Keratinocyte (primary cell): ENCODE measurements around the gene CCDC85C. TPM values are rescaled to one million over a fixed set of nuclear protein-coding genes. Genes with fewer than 3 reads are reported as not detected.

Experiments used
- DNase-seq: peaks from one replicate; pipeline ENCODE4 v3.0.0-alpha.2; 2011; ENCODE audit warnings: low read depth, missing footprints, low spot score
- FAIRE-seq: peaks from 2 replicates; lab custom pipeline; 2011; peaks lifted over from hg19 to GRCh38; lab: Jason Lieb, UNC
- H2AFZ ChIP-seq: 2 replicates; pipeline ENCODE4 v1.6.0; 2012; ENCODE audit warnings: low read length, control low read depth, inconsistent platforms; ENCODE audit not compliant: control insufficient read depth
- H3K27ac ChIP-seq: 2 replicates; pipeline ENCODE4 v1.5.1; 2011; ENCODE audit warnings: low read length; ENCODE audit not compliant: control insufficient read depth, insufficient read depth
- H3K27me3 ChIP-seq: 3 replicates; pipeline ENCODE4 v1.6.0; 2011; ENCODE audit warnings: low read length; ENCODE audit not compliant: control insufficient read depth, insufficient read depth; ENCODE audit errors: extremely low read depth
- H3K36me3 ChIP-seq, 2 experiments: 2 replicates in 1 of 2; 3 replicates in 1 of 2; pipeline ENCODE4 v1.5.1; 2011; ENCODE audit warnings: low read length in 2 of 2, mild to moderate bottlenecking in 1 of 2; ENCODE audit not compliant: control insufficient read depth in 2 of 2, insufficient read depth in 2 of 2; ENCODE audit errors: extremely low read depth in 1 of 2
- H3K4me1 ChIP-seq: 3 replicates; pipeline ENCODE4 v1.5.1; 2011; ENCODE audit warnings: low read length; ENCODE audit not compliant: control insufficient read depth, insufficient read depth; ENCODE audit errors: extremely low read depth
- H3K4me2 ChIP-seq: 3 replicates; pipeline ENCODE4 v1.6.0; 2011; ENCODE audit warnings: low read depth, low read length; ENCODE audit not compliant: control insufficient read depth, insufficient read depth; ENCODE audit errors: extremely low read depth
- H3K4me3 ChIP-seq, 3 experiments: fragments of 200-600 bp in 1 of 3; sonication (generic) in 1 of 3; 2 replicates in 2 of 3; 3 replicates in 1 of 3; pipeline ENCODE4 v1.5.1; 2011 to 2016; ENCODE audit warnings: low read length in 3 of 3, mild to moderate bottlenecking in 3 of 3, control low read depth in 2 of 3, inconsistent platforms in 1 of 3, low read depth in 1 of 3, mixed read lengths in 1 of 3, mixed run types in 1 of 3, moderate library complexity in 1 of 3; ENCODE audit not compliant: control insufficient read depth in 2 of 3, insufficient read depth in 2 of 3; ENCODE audit errors: extremely low read depth in 1 of 3
- H3K79me2 ChIP-seq: 2 replicates; pipeline ENCODE4 v1.6.0; 2012; ENCODE audit warnings: low read length; ENCODE audit not compliant: control insufficient read depth, insufficient read depth
- H3K9ac ChIP-seq: 3 replicates; pipeline ENCODE4 v1.6.0; 2011; ENCODE audit warnings: low read length; ENCODE audit not compliant: control insufficient read depth, insufficient read depth; ENCODE audit errors: extremely low read depth
- H3K9me1 ChIP-seq: 3 replicates; pipeline ENCODE4 v1.6.0; 2011; ENCODE audit warnings: low read length; ENCODE audit not compliant: control insufficient read depth, insufficient read depth; ENCODE audit errors: extremely low read depth
- H3K9me3 ChIP-seq: 2 replicates; pipeline ENCODE4 v1.5.1; 2012; ENCODE audit warnings: low read depth, low read length; ENCODE audit not compliant: control insufficient read depth
- H4K20me1 ChIP-seq: 3 replicates; pipeline ENCODE4 v1.6.0; 2011; ENCODE audit warnings: low read length; ENCODE audit not compliant: control insufficient read depth, insufficient read depth; ENCODE audit errors: extremely low read depth
- CTCF ChIP-seq, 3 experiments: IDR thresholded peaks in 1 of 3; conservative IDR thresholded peaks in 1 of 3; optimal IDR thresholded peaks in 1 of 3; 2 replicates in 2 of 3; 3 replicates in 1 of 3; pipeline versions ENCODE3 to v1.5.1; 2011; ENCODE audit warnings: low read length in 3 of 3, mild to moderate bottlenecking in 3 of 3, moderate library complexity in 2 of 3, control low read depth in 1 of 3, inconsistent platforms in 1 of 3; ENCODE audit not compliant: insufficient read depth in 2 of 3; ENCODE audit errors: extremely low read depth in 1 of 3
- EZH2 ChIP-seq: IDR thresholded peaks from one replicate; pipeline ENCODE4 v1.6.1; 2012; ENCODE audit warnings: inconsistent platforms, mild to moderate bottlenecking, low read length, moderate library complexity
- dilution Hi-C: fragments of 300-500 bp; cut with MboI; formaldehyde crosslinking; loops from one replicate; pipeline ENCODE4 v1.7.0; 2020; ENCODE audit warnings: low sequenced_read_pairs; ENCODE audit not compliant: extremely low pct_ligation_motif_present
- polyA plus RNA-seq, 5 experiments: library from polyadenylated mRNA; depleted of rRNA in 3 of 5; stranded (reverse) in 3 of 5; stranded (forward) in 1 of 5; unstranded in 1 of 5; fragments of >200 nt; gene quantifications; 1 replicate in 1 of 5; 2 replicates in 3 of 5; 3 replicates in 1 of 5; pipeline versions ENCODE4 v1.2.1 to v1.2.3, GENCODE V29; 2011 to 2012; ENCODE audit warnings: missing spikeins in 2 of 5, low read depth in 1 of 5, low replicate concordance in 1 of 5

The CCDC85C gene
- polyA plus RNA-seq, 1 donor (not counting 4 experiments of a cell fraction or from before 2014, with no cell fraction given) = 13.2 TPM

GRCh38 chr14:99560922-99561683, 42.9 kb downstream of the CCDC85C start:
- Histone ChIP-seq H3K27ac (no peak overlapping the region), H3K79me2 (peaks cover 80% of the 10 kb centered on the region)
- no peak for DNase-seq

GRCh38 chr14:99560403-99560802, 43.6 kb downstream of the CCDC85C start:
- H3K4me1 ChIP-seq = peaks cover 17% of the 10 kb centered on the region
- H3K4me2 ChIP-seq = no peak overlapping the region
- dilution Hi-C loops = no loop called here
- no peak overlapping the region for H2AFZ ChIP-seq
- H3K4me3 ChIP-seq = no peak overlapping the region
- H3K36me3 ChIP-seq = peaks cover 0 to 4% of the 10 kb centered on the region in 2 experiments
- H3K9ac ChIP-seq = no peak overlapping the region
- H4K20me1 ChIP-seq = peaks cover 29% of the 10 kb centered on the region
- peaks cover 5% of the 10 kb centered on the region for H3K9me1 ChIP-seq
- no peak overlapping the region for H3K27ac ChIP-seq
- TF ChIP-seq EZH2 (no peak), CTCF (optimal IDR thresholded peaks at IDR 0.05 in 1 of 3, IDR thresholded peaks at IDR 0.05 in 1 of 3, conservative IDR thresholded peaks at IDR 0.05 in 1 of 3; ENCODE audit: extremely low read depth in 1 of 3, insufficient read depth in 2 of 3, low read length in 3 of 3) (no peak)
- no peak for FAIRE-seq
- no peak for DNase-seq
- H3K27me3 ChIP-seq = no peaks in the 10 kb centered on the region
- no peaks in the 10 kb centered on the region for H3K9me3 ChIP-seq
- H3K79me2 ChIP-seq = peaks cover 80% of the 10 kb centered on the region

More at GRCh38 chr14:99560922-99561683, 42.9 kb downstream of the CCDC85C start:
- H3K4me3 ChIP-seq = no peak overlapping the region
- no peak overlapping the region for H2AFZ ChIP-seq
- H3K4me2 ChIP-seq = peak overlapping the region; percentile 54
- H3K4me1 ChIP-seq = peaks cover 24% of the 10 kb centered on the region
- peaks cover 36% of the 10 kb centered on the region for H4K20me1 ChIP-seq
- dilution Hi-C loops = no loop called here
- no peaks in the 10 kb centered on the region for H3K27me3 ChIP-seq
- peaks cover 0 to 4% of the 10 kb centered on the region in 2 experiments for H3K36me3 ChIP-seq
- TF ChIP-seq EZH2 (no peak), CTCF (optimal IDR thresholded peaks at IDR 0.05 in 1 of 3, IDR thresholded peaks at IDR 0.05 in 1 of 3, conservative IDR thresholded peaks at IDR 0.05 in 1 of 3; ENCODE audit: extremely low read depth in 1 of 3, insufficient read depth in 2 of 3, low read length in 3 of 3) (no peak)
- no peak for FAIRE-seq
- H3K9ac ChIP-seq = no peak overlapping the region
- peaks cover 7% of the 10 kb centered on the region for H3K9me1 ChIP-seq
- no peaks in the 10 kb centered on the region for H3K9me3 ChIP-seq
